GM18909 (cell line): Measurements from ENCODE around the gene GPS1.

Source experiments
- ATAC-seq: cut with Tn5 transposase; IDR thresholded peaks from one replicate; pipeline ENCODE4 v1.9.1; 2021; ENCODE audit warnings: mild to moderate bottlenecking; ENCODE audit not compliant: unreplicated experiment, poor library complexity

The GPS1 gene

DNA sequence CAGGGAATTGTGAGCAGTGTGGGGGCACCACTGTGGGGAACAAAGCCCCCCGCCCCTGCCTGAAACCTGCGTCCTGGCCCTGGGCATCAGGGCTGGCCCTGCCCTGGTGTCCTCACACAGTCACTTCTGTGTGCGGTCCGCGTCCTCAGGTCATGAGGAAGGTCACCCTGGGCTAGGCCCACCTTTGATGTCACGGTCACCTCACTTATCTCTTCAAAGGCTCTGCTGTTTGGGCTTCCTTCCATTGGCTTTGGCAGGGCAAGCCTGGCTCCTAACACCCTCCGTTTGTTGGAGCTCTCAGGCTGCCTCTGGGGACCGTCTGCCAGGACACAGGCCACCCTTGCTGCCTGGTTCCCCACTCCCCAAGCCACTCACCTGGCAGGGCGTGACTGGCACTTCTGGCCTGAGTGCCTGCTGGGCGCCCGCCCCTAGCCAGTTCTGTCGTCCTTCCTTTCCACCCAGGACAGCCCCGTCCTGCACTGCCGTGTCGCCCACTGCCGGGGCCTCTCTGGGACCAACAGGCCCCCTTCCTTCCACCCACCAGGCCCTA is 37.9 kb upstream of the GPS1 start:
- ATAC-seq: no peak

GRCh38 chr17:82014432-82014831 is 37.3 kb upstream of the GPS1 start:
- ATAC-seq: no peak

- ATAC-seq: no peak
These were observed 36.8 kb upstream of the GPS1 start for GRCh38 chr17:82014971-82015310.

DNA sequence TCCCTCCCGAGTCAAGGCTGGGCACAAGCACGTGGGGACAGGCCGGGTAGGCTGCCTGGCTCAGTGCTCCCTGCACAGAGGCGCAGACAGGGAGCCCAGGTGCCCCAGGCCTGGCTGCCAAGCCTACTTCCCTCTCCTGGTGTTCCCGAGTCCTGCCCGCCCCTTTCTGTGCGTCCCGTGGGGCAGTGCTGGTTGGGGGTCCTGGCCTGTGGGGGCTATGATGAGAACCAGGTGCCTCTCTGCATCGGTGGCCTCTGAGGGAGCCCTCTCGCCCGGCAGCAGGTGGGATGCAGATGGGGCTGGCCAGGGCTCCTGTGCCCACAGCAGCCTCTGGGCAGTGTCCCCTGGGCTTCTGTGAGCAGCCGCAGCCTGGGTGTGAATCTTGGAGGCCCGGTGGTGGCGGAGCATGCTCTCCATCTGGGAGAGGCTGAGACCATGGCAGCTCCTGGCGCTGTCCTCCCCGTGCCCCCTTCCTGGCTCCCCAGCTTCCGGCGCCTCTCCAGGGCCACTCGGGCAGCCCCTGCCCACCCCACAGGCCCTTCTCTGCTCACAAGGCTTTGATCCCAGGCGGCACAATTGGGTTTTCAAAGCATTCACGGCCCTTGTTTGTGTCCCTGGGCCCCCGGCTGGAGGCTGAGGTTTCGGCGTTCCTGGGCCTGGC is 36.3 kb upstream of the GPS1 start:
- no peak for ATAC-seq

- ATAC-seq: no peak
These were observed 35.4 kb upstream of the GPS1 start for GRCh38 chr17:82016061-82016874.

- ATAC-seq: no peak
These were observed 34.7 kb upstream of the GPS1 start for GRCh38 chr17:82016875-82017459.

GRCh38 chr17:82017612-82018151 is 34.0 kb upstream of the GPS1 start:
- no peak for ATAC-seq

GRCh38 chr17:82018152-82018988 is 33.3 kb upstream of the GPS1 start:
- ATAC-seq: no peak

DNA sequence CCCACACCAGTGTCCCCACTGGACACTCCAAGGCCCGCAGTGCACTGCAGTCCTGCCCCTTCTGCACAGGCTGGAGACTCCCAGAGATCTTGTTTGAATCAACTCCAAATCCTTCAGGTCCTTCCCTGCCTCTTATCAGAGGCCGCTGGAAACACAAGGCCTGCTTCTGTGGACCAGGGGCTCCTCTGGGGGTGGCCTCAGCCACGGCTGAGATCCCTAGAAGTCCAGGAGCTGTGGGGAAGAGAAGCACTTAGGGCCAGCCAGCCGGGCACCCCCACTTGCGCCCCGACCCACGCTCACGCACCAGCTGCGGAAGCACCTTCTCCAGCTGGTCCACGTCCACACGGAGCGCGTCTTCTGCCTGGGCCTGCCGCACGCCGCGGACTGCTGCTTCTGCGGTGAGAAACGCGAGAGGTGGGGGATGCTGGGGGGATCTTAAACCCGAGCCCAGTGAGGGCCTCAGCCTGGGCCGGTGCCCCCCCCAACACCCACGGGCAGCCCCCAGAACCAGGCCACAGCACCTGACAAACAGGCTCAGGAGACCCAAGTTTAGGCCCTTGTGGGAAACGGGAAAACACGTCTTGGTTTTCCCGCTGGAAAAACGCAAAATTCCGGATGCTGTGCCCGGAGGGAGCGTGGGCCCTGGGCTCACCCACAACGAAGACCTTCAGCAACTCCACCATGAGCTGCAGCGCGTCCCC is 32.6 kb upstream of the GPS1 start:
- ATAC-seq: no peak

- ATAC-seq: no peak
These were observed 31.8 kb upstream of the GPS1 start for GRCh38 chr17:82019690-82020571.

DNA sequence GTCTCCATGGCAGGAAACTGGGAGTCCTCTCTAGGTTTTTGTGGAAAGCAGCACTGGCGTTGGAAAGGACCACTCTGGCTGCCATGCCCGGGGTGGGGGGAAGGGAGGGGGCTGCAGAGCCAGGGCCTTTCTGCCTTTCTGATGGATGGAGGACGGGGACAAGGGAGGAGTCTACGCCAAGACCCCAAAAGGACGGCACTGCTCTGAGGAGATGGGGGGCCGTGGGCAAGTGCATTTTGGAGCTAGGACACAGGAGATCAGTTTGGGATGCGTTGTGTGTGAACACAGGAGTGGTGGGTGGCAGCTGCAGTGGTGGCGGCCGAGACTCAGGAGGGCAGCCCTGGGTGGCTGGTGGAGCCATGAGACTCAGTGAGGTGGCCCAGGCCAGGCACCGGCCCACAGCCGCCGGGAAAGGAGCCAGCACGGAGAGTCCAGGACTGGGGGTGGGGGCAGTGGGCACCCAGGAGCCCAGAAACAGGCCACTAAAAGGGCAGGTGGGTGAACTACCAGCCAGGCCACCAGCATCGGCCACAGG is 31.1 kb upstream of the GPS1 start:
- ATAC-seq: no peak

DNA sequence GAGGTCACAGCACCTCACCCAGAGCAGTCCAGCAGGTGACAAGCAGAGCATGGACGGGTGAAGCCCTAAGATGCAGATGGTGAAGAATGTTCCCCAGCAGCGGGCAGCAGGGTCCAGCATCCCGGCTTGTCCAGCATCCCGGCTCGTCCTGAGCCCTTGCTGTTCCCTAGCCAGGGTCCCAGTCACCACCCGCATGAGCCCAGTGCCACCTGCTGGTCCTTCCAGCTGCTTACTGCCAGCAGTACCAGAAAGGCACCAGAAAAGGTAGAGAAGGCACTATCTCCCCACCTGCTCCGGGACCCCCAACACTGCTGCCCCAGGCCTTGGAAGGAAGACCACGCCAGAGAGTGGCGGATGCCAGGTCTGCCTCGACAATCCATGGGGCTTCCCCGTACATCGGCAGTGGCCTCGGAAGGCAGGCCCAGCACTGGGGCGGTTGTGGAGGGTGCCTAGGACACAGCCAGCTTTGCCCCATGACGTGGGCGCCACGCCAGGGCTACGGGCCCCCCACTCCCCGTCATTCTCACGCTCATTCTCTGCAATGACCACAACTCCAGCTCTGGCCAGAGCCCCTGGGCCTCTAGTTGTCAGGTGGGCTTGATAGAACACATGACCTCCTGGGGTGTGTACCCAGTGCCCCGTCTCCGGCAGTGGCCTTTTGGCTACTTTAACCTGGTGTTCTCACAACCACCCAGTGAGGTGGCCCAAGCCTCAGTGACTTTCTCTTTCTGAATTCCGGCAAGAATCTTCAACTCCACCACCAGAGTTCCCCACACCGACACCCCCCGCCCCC is 30.4 kb upstream of the GPS1 start:
- ATAC-seq: no peak

DNA sequence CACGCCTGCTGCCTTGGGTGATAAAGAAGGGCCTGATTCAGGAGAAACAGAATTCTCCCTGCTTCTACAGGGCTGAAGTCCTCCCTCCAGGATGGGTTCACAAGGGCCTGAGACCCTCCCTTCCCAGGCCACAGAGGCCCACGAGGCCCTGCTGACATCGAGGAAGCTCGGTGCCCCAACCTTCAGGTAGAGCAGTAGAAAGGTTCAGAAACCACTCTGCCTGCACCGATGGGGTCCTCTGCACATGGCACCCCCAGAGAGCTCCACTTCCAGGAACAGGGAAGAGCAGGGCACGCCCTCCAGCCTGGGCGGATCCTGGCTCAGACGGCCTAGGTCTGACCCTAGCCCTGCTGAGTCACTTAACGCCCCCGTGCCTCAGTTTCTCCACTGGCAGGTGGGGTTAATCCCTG is 29.8 kb upstream of the GPS1 start:
- no peak for ATAC-seq

DNA sequence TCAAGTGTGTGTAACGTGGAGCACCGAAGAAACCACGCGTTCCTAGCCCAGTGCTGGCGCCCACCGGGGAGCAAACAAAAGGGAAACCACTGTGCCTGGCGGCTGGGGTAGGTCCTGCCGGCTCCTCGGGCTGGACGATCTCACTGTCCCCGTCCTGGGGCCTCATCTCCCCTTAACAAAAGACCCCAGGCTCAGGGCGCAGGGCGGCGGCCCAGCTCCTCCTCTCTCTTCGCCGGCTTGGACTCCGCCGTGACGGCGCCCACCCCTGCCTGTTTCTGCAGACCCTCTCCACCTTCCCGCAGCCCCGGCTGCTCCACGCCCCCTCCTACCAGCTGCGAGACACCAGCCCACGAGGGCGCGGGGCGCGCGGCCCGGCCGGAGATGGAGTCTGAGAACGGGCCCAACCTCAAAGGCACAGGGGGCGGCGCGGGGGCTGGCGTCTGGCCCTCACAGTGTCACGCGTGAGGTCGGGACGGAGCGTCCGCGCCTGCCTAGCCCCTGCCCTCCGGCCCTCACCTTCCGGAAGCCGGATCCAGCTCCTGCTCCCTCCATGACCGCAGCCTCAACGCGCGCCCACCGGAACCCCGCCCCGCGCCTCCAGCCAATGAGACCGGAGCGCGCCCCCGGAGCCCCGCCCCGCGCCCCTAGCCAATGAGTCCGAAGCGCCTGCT is 29.3 kb upstream of the GPS1 start, which contains the start of gene CENPX:
Gene CENPX, minus strand, starts transcription at position 569 of the 671 bp plus-strand sequence. Its CDS starts 17 bp downstream, at position 552.
- no peak for ATAC-seq

GRCh38 chr17:82022981-82023446 is 28.7 kb upstream of the GPS1 start, which contains the start of gene LRRC45:
TSS of gene LRRC45 (plus strand) at chr17:82023305. CDS start at chr17:82023644, 339 bp downstream.
- peak; percentile 85 for ATAC-seq

DNA sequence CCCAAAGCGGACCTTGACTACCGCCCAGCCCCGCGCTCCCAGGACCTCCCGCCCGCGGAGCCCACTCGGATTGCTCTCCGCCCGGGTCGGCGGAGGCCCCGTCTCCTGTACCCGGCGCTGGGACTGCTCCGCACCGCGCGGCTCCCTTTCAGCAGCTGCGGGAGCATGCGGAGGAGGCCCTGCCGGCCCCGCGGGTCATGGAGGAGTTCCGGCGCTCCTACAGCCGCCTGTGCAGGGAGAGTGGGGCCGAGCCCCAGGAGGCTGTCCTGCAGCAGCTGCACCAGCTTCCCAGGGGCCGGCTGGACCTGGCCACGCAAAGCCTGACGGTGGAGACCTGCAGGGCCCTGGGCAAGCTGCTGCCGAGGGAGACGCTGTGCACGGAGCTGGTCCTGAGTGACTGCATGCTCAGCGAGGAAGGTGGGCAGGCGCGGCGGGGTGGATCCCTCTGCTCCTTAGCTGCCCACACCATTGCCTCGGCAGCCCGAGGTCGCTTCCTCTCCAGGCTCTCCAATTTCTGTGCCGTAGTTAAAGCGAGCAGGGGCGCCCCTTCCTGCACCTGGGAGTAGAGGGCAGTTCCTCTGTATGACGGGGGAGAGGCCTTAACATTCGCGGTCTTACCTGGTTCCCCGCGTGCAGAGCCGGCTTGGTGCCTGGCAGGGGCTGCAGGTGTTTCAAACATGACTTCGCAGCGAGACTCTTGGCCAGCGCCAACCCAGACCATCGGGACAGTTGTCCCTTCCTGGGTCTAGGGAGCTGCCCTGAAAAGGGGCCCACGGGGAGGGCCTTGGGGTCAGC is 28.1 kb upstream of the GPS1 start:
- no peak for ATAC-seq
